Measurements from ENCODE around the gene IFT25.

IFT25 gene

GRCh38 chr1:53919675-53920066 lies 25.8 kb downstream of the IFT25 start:
- Histone ChIP-seq H3K36me3 (ENCODE audit: control insufficient read depth in 2 of 2, insufficient read depth in 2 of 2, low read length in 2 of 2) (peaks cover 0 to 6% of the 10 kb centered on the region in 2 donors), H3K9me3 (ENCODE audit: control insufficient read depth in 2 of 2, low read length in 2 of 2) (no peaks in the 10 kb centered on the region), H3K4me1 (ENCODE audit: control insufficient read depth, insufficient read depth, low read length) (peaks cover 4% of the 10 kb centered on the region), H3K27ac (ENCODE audit: low read length) (no peak overlapping the region), H3K27me3 (ENCODE audit: control insufficient read depth in 1 of 2, insufficient read depth in 2 of 2, low read length in 2 of 2) (no peaks in the 10 kb centered on the region), H3K4me3 (ENCODE audit: low read length in 2 of 2) (no peak overlapping the region), H3K9ac (ENCODE audit: low read length in 2 of 2) (no peak overlapping the region)

DNA sequence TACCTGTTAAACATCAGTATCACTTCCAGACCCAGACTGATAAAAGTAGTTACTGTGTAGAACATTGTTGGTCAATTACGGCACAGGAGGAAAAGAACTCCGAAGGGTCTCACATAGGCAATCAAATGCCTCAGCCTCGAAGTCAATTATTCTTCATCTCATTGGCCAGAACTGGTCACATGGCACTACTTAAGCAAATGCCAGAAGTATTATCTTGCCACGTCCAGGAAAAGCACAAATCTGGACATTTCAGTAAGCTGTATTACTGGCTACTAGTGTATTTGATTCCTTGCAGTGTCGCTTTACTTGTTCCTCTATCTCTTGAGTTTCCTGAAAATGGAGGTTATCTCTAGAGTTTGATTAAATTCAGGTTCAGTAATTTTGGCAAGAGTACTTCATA lies 27.2 kb downstream of the IFT25 start:
- Histone ChIP-seq H3K9ac (ENCODE audit: low read length in 2 of 2) (no peak overlapping the region), H3K27me3 (ENCODE audit: control insufficient read depth in 1 of 2, insufficient read depth in 2 of 2, low read length in 2 of 2) (no peaks in the 10 kb centered on the region), H3K36me3 (ENCODE audit: control insufficient read depth in 2 of 2, insufficient read depth in 2 of 2, low read length in 2 of 2) (peaks cover 0 to 6% of the 10 kb centered on the region in 2 donors), H3K9me3 (ENCODE audit: control insufficient read depth in 2 of 2, low read length in 2 of 2) (no peaks in the 10 kb centered on the region), H3K27ac (ENCODE audit: low read length) (no peak overlapping the region), H3K4me3 (ENCODE audit: low read length in 2 of 2) (no peak overlapping the region), H3K4me1 (ENCODE audit: control insufficient read depth, insufficient read depth, low read length) (peaks cover 4% of the 10 kb centered on the region)

- no peaks in the 10 kb centered on the region for H3K4me1 ChIP-seq (ENCODE audit: control insufficient read depth, insufficient read depth, low read length)
- H3K36me3 ChIP-seq (ENCODE audit: control insufficient read depth in 2 of 2, insufficient read depth in 2 of 2, low read length in 2 of 2), result peaks cover 0 to 4% of the 10 kb centered on the region in 2 donors
- H3K9ac ChIP-seq (ENCODE audit: low read length in 2 of 2), result no peak overlapping the region
- H3K27me3 ChIP-seq (ENCODE audit: control insufficient read depth in 1 of 2, insufficient read depth in 2 of 2, low read length in 2 of 2), result no peaks in the 10 kb centered on the region
- no peak overlapping the region for H3K4me3 ChIP-seq (ENCODE audit: low read length in 2 of 2)
- no peak overlapping the region for H3K27ac ChIP-seq (ENCODE audit: low read length)
- H3K9me3 ChIP-seq (ENCODE audit: control insufficient read depth in 2 of 2, low read length in 2 of 2), result no peaks in the 10 kb centered on the region
Measured at GRCh38 chr1:53913352-53914033, 32.0 kb downstream of the IFT25 start.

DNA sequence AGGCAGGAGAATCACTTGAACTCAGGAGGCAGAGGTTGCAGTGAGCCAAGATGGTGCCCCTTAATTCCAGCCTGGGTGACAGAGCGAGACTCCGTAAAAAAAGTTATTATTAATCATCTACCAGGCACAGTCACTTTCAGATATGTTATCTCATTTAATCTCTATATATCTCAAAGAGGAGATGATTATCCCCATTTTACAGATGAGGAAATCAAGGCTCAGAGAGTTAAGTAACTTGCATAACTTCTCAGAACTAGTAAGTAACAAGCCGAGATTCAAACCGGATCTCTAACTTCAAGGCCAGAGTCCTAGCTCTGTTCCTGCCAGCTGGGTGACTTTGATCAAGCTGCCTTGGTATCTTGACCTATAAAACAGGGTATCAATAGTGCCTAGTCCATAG lies 34.1 kb downstream of the IFT25 start:
- Histone ChIP-seq H3K27ac (ENCODE audit: low read length) (no peak overlapping the region), H3K36me3 (ENCODE audit: control insufficient read depth in 2 of 2, insufficient read depth in 2 of 2, low read length in 2 of 2) (peaks cover 0 to 4% of the 10 kb centered on the region in 2 donors)

GRCh38 chr1:53909946-53910345 lies 35.6 kb downstream of the IFT25 start:
- Histone ChIP-seq H3K9me3 (ENCODE audit: control insufficient read depth in 2 of 2, low read length in 2 of 2) (no peaks in the 10 kb centered on the region), H3K27me3 (ENCODE audit: control insufficient read depth in 1 of 2, insufficient read depth in 2 of 2, low read length in 2 of 2) (no peaks in the 10 kb centered on the region), H3K27ac (ENCODE audit: low read length) (no peak overlapping the region), H3K4me1 (ENCODE audit: control insufficient read depth, insufficient read depth, low read length) (no peaks in the 10 kb centered on the region), H3K9ac (ENCODE audit: low read length in 2 of 2) (no peak overlapping the region), H3K4me3 (ENCODE audit: low read length in 2 of 2) (no peak overlapping the region), H3K36me3 (ENCODE audit: control insufficient read depth in 2 of 2, insufficient read depth in 2 of 2, low read length in 2 of 2) (peaks cover 0 to 6% of the 10 kb centered on the region in 2 donors)

More for the DNA sequence above, 34.1 kb downstream of the IFT25 start:
- H3K4me1 ChIP-seq (ENCODE audit: control insufficient read depth, insufficient read depth, low read length), result no peaks in the 10 kb centered on the region
- H3K9ac ChIP-seq (ENCODE audit: low read length in 2 of 2), result no peak overlapping the region
- no peaks in the 10 kb centered on the region for H3K9me3 ChIP-seq (ENCODE audit: control insufficient read depth in 2 of 2, low read length in 2 of 2)
- H3K27me3 ChIP-seq (ENCODE audit: control insufficient read depth in 1 of 2, insufficient read depth in 2 of 2, low read length in 2 of 2), result no peaks in the 10 kb centered on the region
- H3K4me3 ChIP-seq (ENCODE audit: low read length in 2 of 2), result no peak overlapping the region

- no peak overlapping the region for H3K9ac ChIP-seq (ENCODE audit: low read length in 2 of 2)
- H3K4me1 ChIP-seq (ENCODE audit: control insufficient read depth, insufficient read depth, low read length), result peaks cover 5% of the 10 kb centered on the region
- no peak overlapping the region for H3K27ac ChIP-seq (ENCODE audit: low read length)
- no peak overlapping the region for H3K4me3 ChIP-seq (ENCODE audit: low read length in 2 of 2)
- H3K27me3 ChIP-seq (ENCODE audit: control insufficient read depth in 1 of 2, insufficient read depth in 2 of 2, low read length in 2 of 2), result no peaks in the 10 kb centered on the region
- no peaks in the 10 kb centered on the region for H3K9me3 ChIP-seq (ENCODE audit: control insufficient read depth in 2 of 2, low read length in 2 of 2)
- peaks cover 0 to 2% of the 10 kb centered on the region in 2 donors for H3K36me3 ChIP-seq (ENCODE audit: control insufficient read depth in 2 of 2, insufficient read depth in 2 of 2, low read length in 2 of 2)
Measured at GRCh38 chr1:53906121-53906520, 39.4 kb downstream of the IFT25 start.

DNA sequence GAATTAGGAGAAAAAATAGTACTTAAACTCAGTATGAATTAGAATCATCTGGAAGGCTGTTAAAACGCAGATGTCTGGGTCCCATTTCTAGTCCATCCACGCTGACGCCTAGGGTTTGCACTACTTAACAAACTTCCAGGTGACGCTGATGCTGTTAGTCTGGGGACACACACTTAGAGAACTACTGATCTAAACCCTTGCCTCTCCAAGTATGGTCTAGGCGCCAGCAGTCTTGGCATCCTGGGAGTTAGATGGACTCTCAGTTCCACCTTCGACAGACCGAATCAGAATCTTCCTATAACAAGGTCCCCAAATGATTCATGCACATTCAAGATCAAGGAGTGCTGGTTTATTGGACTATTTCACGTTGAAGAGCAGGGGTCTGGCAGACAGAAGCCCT lies 40.0 kb downstream of the IFT25 start:
- Histone ChIP-seq H3K27me3 (ENCODE audit: control insufficient read depth in 1 of 2, insufficient read depth in 2 of 2, low read length in 2 of 2) (no peaks in the 10 kb centered on the region), H3K9ac (ENCODE audit: low read length in 2 of 2) (no peak overlapping the region), H3K4me1 (ENCODE audit: control insufficient read depth, insufficient read depth, low read length) (peaks cover 5% of the 10 kb centered on the region), H3K4me3 (ENCODE audit: low read length in 2 of 2) (no peak overlapping the region), H3K27ac (ENCODE audit: low read length) (no peak overlapping the region), H3K36me3 (ENCODE audit: control insufficient read depth in 2 of 2, insufficient read depth in 2 of 2, low read length in 2 of 2) (peaks cover 0 to 2% of the 10 kb centered on the region in 2 donors), H3K9me3 (ENCODE audit: control insufficient read depth in 2 of 2, low read length in 2 of 2) (no peaks in the 10 kb centered on the region)

DNA sequence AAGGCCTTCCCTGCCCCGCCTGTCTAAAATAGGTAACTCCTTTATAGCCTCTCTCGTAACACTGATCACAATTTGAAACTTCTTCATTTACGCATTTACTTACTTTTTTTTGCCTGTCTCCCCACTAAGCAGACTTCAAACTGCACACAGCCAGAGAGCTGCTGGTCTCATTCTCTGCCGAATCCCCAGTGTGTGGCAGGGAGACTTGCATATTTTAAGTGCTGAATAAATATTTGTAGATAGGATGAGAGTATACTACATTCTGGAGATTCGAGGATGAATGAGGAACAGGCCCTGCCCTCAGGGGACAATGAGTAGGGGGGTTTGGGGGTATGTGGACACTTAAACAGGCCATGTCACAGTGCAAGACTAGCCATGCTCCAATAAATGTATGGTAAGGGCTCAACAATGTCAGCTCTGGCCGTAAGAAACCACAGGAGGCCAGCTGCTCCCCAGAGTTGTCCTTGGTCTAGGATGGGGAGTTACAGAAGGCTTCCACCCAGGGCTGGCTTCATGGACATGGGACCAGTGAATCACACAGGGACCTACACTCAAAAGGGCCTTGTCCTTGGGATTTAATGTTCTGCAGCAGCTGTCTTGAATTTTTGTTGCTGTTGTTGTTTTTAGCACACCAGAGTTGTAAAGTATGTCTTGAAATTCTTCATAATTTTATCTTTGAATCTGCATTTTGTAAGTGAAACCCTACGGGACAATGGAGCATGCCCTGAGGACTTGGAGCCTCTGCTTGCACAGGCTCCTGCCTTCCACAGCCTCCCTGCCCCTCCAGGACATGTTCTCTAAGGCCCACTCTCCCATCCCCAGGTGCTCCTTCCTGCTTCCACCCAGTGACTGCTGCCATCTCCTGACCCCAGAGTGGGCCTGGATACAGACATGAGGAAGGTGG lies 43.0 kb downstream of the IFT25 start:
- Histone ChIP-seq H3K9ac (ENCODE audit: low read length in 2 of 2) (no peak overlapping the region), H3K4me3 (ENCODE audit: low read length in 2 of 2) (no peak overlapping the region), H3K27me3 (ENCODE audit: control insufficient read depth in 1 of 2, insufficient read depth in 2 of 2, low read length in 2 of 2) (no peaks in the 10 kb centered on the region), H3K4me1 (ENCODE audit: control insufficient read depth, insufficient read depth, low read length) (peaks cover 27% of the 10 kb centered on the region), H3K36me3 (ENCODE audit: control insufficient read depth in 2 of 2, insufficient read depth in 2 of 2, low read length in 2 of 2) (peaks cover 0 to 2% of the 10 kb centered on the region in 2 donors), H3K27ac (ENCODE audit: low read length) (no peak overlapping the region), H3K9me3 (ENCODE audit: control insufficient read depth in 2 of 2, low read length in 2 of 2) (no peaks in the 10 kb centered on the region)

DNA sequence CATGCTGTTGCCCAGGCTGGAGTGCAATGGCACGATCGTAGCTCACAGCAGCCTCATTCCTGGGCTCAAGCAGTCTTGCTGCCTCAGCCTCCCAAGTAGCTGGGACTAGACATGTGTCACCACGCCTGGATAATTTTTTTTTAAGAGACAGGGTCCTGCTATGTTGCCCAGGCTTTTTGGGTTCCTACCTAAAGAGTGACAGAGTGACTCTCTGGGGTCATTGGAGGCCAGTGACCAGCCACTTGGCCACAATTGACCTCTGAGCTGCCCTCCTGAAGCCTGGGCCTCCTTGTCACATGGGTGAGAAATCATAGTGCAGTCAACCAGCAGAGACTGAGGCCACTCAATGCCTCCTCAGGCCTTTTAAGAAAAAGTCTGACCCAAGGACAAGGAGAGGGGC lies 45.8 kb downstream of the IFT25 start:
- no peaks in the 10 kb centered on the region for H3K27me3 ChIP-seq (ENCODE audit: control insufficient read depth in 1 of 2, insufficient read depth in 2 of 2, low read length in 2 of 2)
- H3K9me3 ChIP-seq (ENCODE audit: control insufficient read depth in 2 of 2, low read length in 2 of 2), result no peaks in the 10 kb centered on the region
- H3K9ac ChIP-seq (ENCODE audit: low read length in 2 of 2), result no peak overlapping the region
- H3K27ac ChIP-seq (ENCODE audit: low read length), result no peak overlapping the region
- no peaks in the 10 kb centered on the region for H3K36me3 ChIP-seq (ENCODE audit: control insufficient read depth in 2 of 2, insufficient read depth in 2 of 2, low read length in 2 of 2)
- peaks cover 38% of the 10 kb centered on the region for H3K4me1 ChIP-seq (ENCODE audit: control insufficient read depth, insufficient read depth, low read length)
- no peak overlapping the region for H3K4me3 ChIP-seq (ENCODE audit: low read length in 2 of 2)

GRCh38 chr1:53899206-53899628 lies 46.3 kb downstream of the IFT25 start:
- H3K27ac ChIP-seq (ENCODE audit: low read length), result peak overlapping the region; percentile 41
- no peaks in the 10 kb centered on the region for H3K27me3 ChIP-seq (ENCODE audit: control insufficient read depth in 1 of 2, insufficient read depth in 2 of 2, low read length in 2 of 2)
- peak overlapping the region in 1 of 2 donors; percentile 40 for H3K4me3 ChIP-seq (ENCODE audit: low read length in 2 of 2)
- peak overlapping the region in 1 of 2 donors; percentile 29 for H3K9ac ChIP-seq (ENCODE audit: low read length in 2 of 2)
- no peaks in the 10 kb centered on the region for H3K36me3 ChIP-seq (ENCODE audit: control insufficient read depth in 2 of 2, insufficient read depth in 2 of 2, low read length in 2 of 2)
- H3K9me3 ChIP-seq (ENCODE audit: control insufficient read depth in 2 of 2, low read length in 2 of 2), result no peaks in the 10 kb centered on the region
- peaks cover 38% of the 10 kb centered on the region for H3K4me1 ChIP-seq (ENCODE audit: control insufficient read depth, insufficient read depth, low read length)

Data from stomach smooth muscle (tissue), 2 donors.